Cortex of kidney (tissue), 1 donor: ENCODE data around the gene FBF1.
A peak's percentile ranks its signal among the peaks of the same experiment; 100 is the strongest.
"Not testable (repeated sequence)": the region's sequence is repeated elsewhere in the genome, so short reads cannot be mapped to it uniquely, and the experiment has no call there.

Source experiments
- DNase-seq: peaks from one replicate; lab custom pipeline; 2025; lab: John Stamatoyannopoulos, UW

The FBF1 gene

GRCh38 chr17:75940727-75941441 lies at the start of gene FBF1:
TSS of gene FBF1 (minus strand) at chr17:75941042. CDS start at chr17:75938149, 2,893 bp downstream.
- peak; percentile 54 for DNase-seq

- DNase-seq: no peak
These were observed 46.2 kb upstream of the FBF1 start for GRCh38 chr17:75987041-75987440.

GRCh38 chr17:75985986-75986385 lies 45.1 kb upstream of the FBF1 start:
- DNase-seq: no peak

GRCh38 chr17:75983501-75984181 lies 42.8 kb upstream of the FBF1 start:
- DNase-seq: no peak

GRCh38 chr17:75981019-75981615 lies 40.3 kb upstream of the FBF1 start:
- no peak for DNase-seq

GRCh38 chr17:75980188-75981018 lies 39.6 kb upstream of the FBF1 start:
- no peak for DNase-seq

- DNase-seq: no peak
These were observed 38.9 kb upstream of the FBF1 start for GRCh38 chr17:75979705-75980187.

GRCh38 chr17:75978938-75979704 lies 38.3 kb upstream of the FBF1 start, which contains the start of the genes ACOX1 and TEN1:
TSS of gene ACOX1 (minus strand) at chr17:75979166. CDS start at chr17:75979073, 93 bp downstream.
TSS of gene TEN1 (plus strand) at chr17:75979240. CDS start at chr17:75986193, 6,953 bp downstream.
- peak; percentile 85 for DNase-seq

- no peak for DNase-seq
These were observed 35.5 kb upstream of the FBF1 start for GRCh38 chr17:75976175-75976848.

GRCh38 chr17:75975757-75976174 lies 34.9 kb upstream of the FBF1 start:
- DNase-seq: no peak

- not testable (repeated sequence) for DNase-seq
These were observed 34.3 kb upstream of the FBF1 start for GRCh38 chr17:75975187-75975586.

- no peak for DNase-seq
These were observed 29.8 kb upstream of the FBF1 start for GRCh38 chr17:75970626-75971025.

- DNase-seq: no peak
These were observed 29.2 kb upstream of the FBF1 start for GRCh38 chr17:75970011-75970523.

GRCh38 chr17:75969044-75969443 lies 28.2 kb upstream of the FBF1 start:
- DNase-seq: not testable (repeated sequence)

GRCh38 chr17:75965468-75965867 lies 24.6 kb upstream of the FBF1 start:
- no peak for DNase-seq

- DNase-seq: no peak
These were observed 19.1 kb upstream of the FBF1 start for GRCh38 chr17:75959839-75960511.

GRCh38 chr17:75959051-75959838 lies 18.4 kb upstream of the FBF1 start:
- no peak for DNase-seq

- DNase-seq: no peak
These were observed 10.2 kb upstream of the FBF1 start for GRCh38 chr17:75950855-75951554.
